AML-193 (cell line): ENCODE data around the gene PRX.
"Not testable (repeated sequence)": the region's sequence is repeated elsewhere in the genome, so short reads cannot be mapped to it uniquely, and the experiment has no call there.

Experiments used
- DNase-seq, 2 experiments: peaks; one replicate each; lab custom pipeline; 2025; lab: John Stamatoyannopoulos, UW

Gene PRX

GRCh38 chr19:40433391-40434216 lies 20.4 kb upstream of the PRX start:
- peak; percentile 18 to 45 for DNase-seq

GRCh38 chr19:40432760-40433159 lies 19.6 kb upstream of the PRX start:
- not testable (repeated sequence) for DNase-seq

- DNase-seq: no peak
Measured at GRCh38 chr19:40431698-40432097, 18.5 kb upstream of the PRX start.

- DNase-seq: not testable (repeated sequence)
Measured at GRCh38 chr19:40430242-40430641, 17.1 kb upstream of the PRX start.

GRCh38 chr19:40428197-40428596 lies 15.0 kb upstream of the PRX start:
- DNase-seq: not testable (repeated sequence)

- peak; percentile 97 to 98 for DNase-seq
Measured at GRCh38 chr19:40425450-40426287, 12.5 kb upstream of the PRX start, which contains the start of gene SERTAD1. Gene SERTAD1 (minus strand): TSS chr19:40425992. CDS start chr19:40423546, 2,446 bp downstream.

GRCh38 chr19:40424637-40425449 lies 11.7 kb upstream of the PRX start:
- DNase-seq: peak in 1 of 2 experiments; percentile 10

- no peak for DNase-seq
Measured at GRCh38 chr19:40423938-40424337, 10.8 kb upstream of the PRX start.

- no peak for DNase-seq
Measured at GRCh38 chr19:40422748-40423566, 9.8 kb upstream of the PRX start.

- no peak for DNase-seq
Measured at GRCh38 chr19:40421993-40422747, 9.0 kb upstream of the PRX start.

GRCh38 chr19:40420766-40421765 lies 7.9 kb upstream of the PRX start:
- DNase-seq: peak; percentile 67 to 72

GRCh38 chr19:40420451-40420765 lies 7.2 kb upstream of the PRX start:
- no peak for DNase-seq

GRCh38 chr19:40419780-40420179 lies 6.6 kb upstream of the PRX start:
- no peak for DNase-seq

- no peak for DNase-seq
Measured at GRCh38 chr19:40419066-40419612, 6.0 kb upstream of the PRX start.

GRCh38 chr19:40418040-40418439 lies 4.9 kb upstream of the PRX start:
- no peak for DNase-seq

GRCh38 chr19:40417643-40417981 lies 4.4 kb upstream of the PRX start:
- DNase-seq: no peak

- no peak for DNase-seq
Measured at GRCh38 chr19:40416918-40417642, 3.9 kb upstream of the PRX start.

- DNase-seq: no peak
Measured at GRCh38 chr19:40415768-40416167, 2.6 kb upstream of the PRX start.
